GM21528 (cell line): ENCODE results near the gene TMEM123.
A peak's percentile ranks its signal among the peaks of the same experiment; 100 is the strongest.
"Not testable (repeated sequence)": the region's sequence is repeated elsewhere in the genome, so short reads cannot be mapped to it uniquely, and the experiment has no call there.

Experiments
- ATAC-seq: cut with Tn5 transposase; IDR thresholded peaks from one replicate; pipeline ENCODE4 v1.9.1; 2021; ENCODE audit warnings: mild to moderate bottlenecking, moderate library complexity; ENCODE audit not compliant: unreplicated experiment, low FRiP score

Gene TMEM123

GRCh38 chr11:102374633-102375424 is 77.7 kb downstream of the TMEM123 start:
- not testable (repeated sequence) for ATAC-seq

DNA sequence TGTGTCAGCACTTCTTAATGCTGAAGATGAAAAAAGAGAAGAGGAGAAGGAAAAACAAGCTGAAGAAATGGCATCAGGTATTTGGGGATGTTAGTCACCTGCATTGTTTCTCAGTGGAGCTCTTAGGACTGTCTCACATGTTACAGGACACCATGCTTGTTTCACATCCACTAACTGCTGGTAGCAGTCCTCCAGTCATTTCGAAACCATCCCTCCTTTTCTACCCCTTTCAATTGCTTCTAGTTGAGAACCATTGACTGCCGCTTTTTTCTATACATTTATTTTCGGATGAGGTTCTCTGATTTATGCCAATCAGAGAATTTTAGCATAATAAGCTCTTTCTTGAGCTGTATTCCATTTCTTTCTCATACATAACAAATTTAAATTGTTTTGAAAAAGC is 84.1 kb downstream of the TMEM123 start:
- peak; percentile 100 for ATAC-seq

DNA sequence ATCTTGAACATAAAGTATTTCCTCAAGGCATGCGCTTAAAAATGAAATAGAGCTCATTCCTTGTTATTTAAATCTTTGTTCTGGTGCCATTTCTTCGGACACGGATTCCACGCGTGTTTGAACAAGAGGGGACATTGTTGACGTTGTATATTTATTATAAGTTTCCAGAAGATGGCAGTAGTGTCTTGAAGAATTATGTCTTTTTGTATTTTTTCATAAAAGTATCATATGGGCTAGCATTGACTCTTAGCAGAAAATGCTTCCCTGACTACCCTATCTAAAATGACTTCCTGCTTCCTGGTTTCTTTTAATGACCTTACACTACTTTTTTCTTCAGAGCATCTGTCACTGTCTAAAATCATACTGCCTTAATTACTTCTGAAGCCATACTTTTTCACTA is 85.2 kb downstream of the TMEM123 start:
- ATAC-seq, result no peak

GRCh38 chr11:102364991-102365390 is 87.6 kb downstream of the TMEM123 start:
- no peak for ATAC-seq

DNA sequence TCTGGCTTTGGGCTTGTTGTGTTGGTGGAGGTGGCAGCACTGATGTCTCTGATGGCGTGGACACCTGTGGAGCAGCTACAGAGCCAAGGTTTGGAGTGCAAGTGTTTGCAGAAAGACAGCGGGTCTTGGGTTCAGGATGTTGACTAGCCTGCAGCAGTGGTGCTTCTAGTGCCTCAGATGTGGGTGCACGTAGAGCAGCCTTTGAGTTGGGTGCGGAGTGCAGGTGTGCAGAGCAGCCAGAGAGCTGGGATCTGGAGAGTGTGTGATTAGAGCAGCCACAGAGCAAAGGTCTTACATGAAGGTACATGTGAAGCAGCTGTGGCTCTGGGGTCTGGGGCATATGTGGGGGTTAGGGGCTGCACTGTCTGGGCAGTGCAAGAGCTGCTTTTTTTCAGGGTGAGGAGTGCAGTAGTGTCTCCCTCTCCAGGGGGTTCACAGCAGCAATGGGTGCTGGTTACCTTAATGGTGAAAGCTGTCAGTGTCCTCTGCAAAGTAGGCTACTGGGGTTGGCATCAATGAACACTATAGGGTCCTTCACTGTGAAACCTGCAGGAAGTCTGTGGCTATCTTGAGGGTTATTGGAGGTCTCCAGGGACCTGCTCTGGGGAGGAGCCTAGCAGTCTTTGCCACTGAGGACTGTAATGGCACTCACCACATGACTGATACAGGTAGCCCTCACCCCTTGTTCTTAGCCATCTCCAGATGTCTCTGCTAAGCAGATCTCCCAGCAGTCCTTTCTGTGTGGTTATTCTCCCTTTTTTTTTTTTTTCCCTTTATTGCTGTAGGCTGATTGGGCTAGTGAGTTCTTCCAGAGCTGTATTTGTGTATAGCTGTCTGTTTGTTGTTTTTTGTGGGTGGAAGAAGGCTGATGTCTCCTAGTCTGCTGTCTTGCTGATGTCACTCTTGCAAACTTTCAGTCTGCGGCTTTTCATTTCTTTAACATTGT is 91.2 kb downstream of the TMEM123 start:
- ATAC-seq, result no peak

DNA sequence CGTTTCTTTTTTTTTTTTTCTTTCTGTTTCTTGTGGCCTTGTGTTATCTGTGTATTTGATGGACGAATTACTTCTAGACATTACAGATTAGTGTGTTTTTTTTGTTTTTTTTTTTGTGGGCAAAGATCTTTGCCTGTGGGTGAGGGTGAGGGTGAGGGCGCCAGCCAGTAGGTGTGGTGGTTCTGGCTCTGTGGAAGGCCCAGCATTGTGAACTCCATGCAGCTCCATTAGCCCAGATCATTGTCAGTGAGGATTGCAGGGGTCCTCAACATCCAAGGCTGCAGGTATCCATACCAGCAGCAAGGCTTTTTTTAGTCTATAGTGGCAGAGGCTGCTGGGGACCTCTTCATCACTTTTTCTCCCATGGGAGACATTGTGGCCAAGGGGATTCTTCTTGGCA is 91.9 kb downstream of the TMEM123 start:
- ATAC-seq, result no peak

DNA sequence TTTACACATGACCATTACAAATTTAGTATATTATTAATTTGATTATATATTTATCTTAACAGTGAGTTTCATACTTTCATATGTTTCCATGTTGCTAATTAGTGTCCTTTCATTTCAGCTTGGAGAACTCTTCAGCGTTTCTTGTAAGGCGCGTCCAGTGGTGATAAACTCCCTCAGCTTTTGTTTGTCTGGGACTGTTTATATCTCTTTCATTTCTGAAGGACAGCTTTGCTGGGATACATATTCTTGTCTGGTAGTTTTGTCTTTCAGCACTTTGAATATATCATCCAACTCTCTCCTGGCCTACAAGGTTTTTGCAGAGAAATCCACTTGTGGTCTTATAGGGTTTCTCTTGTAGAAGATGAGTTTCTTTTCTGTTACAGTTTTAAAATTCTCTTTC is 93.2 kb downstream of the TMEM123 start:
- ATAC-seq, result no peak

GRCh38 chr11:102357116-102357515 is 95.4 kb downstream of the TMEM123 start:
- ATAC-seq, result no peak

GRCh38 chr11:102347462-102348370 is 104.8 kb downstream of the TMEM123 start:
- ATAC-seq, result peak; percentile 15

- peak; percentile 91 for ATAC-seq
Measured at GRCh38 chr11:102346748-102347461, 105.7 kb downstream of the TMEM123 start, which contains the start of gene BIRC2. Gene BIRC2, plus strand, starts transcription at chr11:102347214. Its CDS starts 2,641 bp downstream, at chr11:102349855.

DNA sequence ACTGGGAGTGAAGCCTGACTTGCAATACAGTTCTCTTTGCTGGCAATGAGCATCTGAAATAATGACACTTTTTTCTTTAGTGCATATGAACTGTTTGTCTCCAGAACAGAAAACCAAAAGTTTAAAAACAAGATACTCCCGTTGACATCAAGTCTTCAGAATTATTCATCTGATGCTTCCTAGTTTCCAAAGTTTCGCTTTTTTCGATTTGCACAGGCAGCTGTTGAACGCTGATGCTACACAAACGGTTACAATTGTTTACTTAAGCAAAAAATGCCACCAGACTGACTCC is 106.2 kb downstream of the TMEM123 start:
- no peak for ATAC-seq
